Esophagus (tissue), 2 donors: ENCODE measurements around the gene SEPSECS. TPM values are rescaled to one million over a fixed set of nuclear protein-coding genes. Genes with fewer than 3 reads are reported as not detected.

ENCODE experiments used
- H3K27ac ChIP-seq, 2 donors: one replicate each; pipeline ENCODE4 v1.5.1; 2013; ENCODE audit warnings: low read depth in 2 of 2, mild to moderate bottlenecking in 2 of 2, inconsistent platforms in 1 of 2, low read length in 1 of 2, moderate library complexity in 1 of 2
- H3K27me3 ChIP-seq, 2 donors: one replicate each; pipeline ENCODE4 v1.6.1; 2013; ENCODE audit warnings: low read length in 2 of 2, control low read depth in 1 of 2, mild to moderate bottlenecking in 1 of 2; ENCODE audit not compliant: insufficient read depth in 2 of 2, control insufficient read depth in 1 of 2
- H3K36me3 ChIP-seq, 2 donors: one replicate each; pipeline ENCODE4 v1.6.1; 2013; ENCODE audit warnings: low read length in 1 of 2; ENCODE audit not compliant: control insufficient read depth in 2 of 2, insufficient read depth in 2 of 2
- H3K4me1 ChIP-seq, 2 donors: one replicate each; pipeline ENCODE4 v1.6.1; 2013; ENCODE audit warnings: low read length in 1 of 2; ENCODE audit not compliant: control insufficient read depth in 2 of 2, insufficient read depth in 2 of 2
- H3K4me3 ChIP-seq, 2 donors: one replicate each; pipeline ENCODE4 v1.5.1; 2013; ENCODE audit warnings: low read length in 2 of 2, mild to moderate bottlenecking in 2 of 2, low read depth in 1 of 2, moderate library complexity in 1 of 2
- H3K9me3 ChIP-seq, 2 donors: one replicate each; pipeline ENCODE4 v1.6.1; 2013; ENCODE audit warnings: mild to moderate bottlenecking in 2 of 2, low read depth in 1 of 2, low read length in 1 of 2, moderate library complexity in 1 of 2; ENCODE audit not compliant: control insufficient read depth in 2 of 2, insufficient read depth in 1 of 2
- WGBS, 2 donors: extraction: QIAGEN DNeasy Blood & Tissue Kit; methylation state at CpG; one replicate each; pipeline ENCODE4 v1.1.7; 2013; 5-methylcytosine and 5-hydroxymethylcytosine counted together
- polyA plus RNA-seq, 2 donors: library from polyadenylated mRNA; stranded (reverse); fragments of 200-250 nt; gene quantifications; one replicate each; pipeline ENCODE4 v1.2.3, GENCODE V29; 2013
- donor health status: healthy with polysubstance abuse.
- donor health status: Bipolar disorder and iron deficiency.

SEPSECS gene
- polyA plus RNA-seq, 2 donors, result 2.2 to 3.9 TPM

GRCh38 chr4:25078523-25078922, 81.7 kb downstream of the SEPSECS start:
- Histone ChIP-seq H3K27me3 (no peaks in the 10 kb centered on the region), H3K4me3 (no peak overlapping the region)
- 87 to 90% methylated on average over 4 of the region's 4 CpGs for WGBS, 2 donors

DNA sequence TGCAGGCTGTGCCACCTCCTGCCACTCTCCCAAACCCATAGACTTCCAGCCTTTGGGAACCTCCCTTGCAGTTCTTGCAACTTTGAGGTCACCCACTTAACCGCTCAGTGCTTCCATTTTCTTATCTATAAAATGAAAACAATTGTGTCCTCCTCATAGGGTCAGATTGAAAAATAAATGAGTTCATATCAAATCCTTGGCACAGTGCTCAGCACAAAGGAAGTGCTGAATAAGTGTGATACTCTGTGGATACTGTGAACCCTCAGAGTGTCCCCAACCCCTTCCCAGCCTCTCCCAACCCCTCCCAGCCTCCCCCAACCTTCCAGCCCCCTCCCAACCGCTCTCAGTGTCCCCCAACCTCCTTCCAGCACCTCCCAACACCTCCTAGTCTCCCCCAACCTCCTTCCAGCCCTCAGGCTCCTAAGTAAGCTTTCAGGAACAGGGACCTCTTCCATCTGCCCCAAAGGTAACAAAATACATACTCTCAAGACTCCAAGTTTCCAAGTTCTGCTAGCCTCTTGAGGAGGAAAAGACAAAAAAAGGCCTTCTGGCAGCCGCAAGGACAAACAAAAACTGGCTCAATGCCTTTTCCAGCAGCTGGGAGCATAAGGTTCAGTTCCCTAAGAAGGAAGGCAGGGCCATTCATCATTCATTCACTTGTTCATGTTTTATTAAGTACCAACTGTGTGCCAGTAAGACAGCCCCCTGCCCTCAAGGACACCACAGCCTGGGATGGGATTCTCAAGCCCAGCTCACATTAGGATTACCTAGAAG, 83.4 kb downstream of the SEPSECS start:
- 77 to 80% methylated on average over 3 of the region's 3 CpGs for WGBS, 2 donors
- Histone ChIP-seq H3K27ac (no peak overlapping the region), H3K27me3 (no peaks in the 10 kb centered on the region), H3K9me3 (peaks cover 0 to 4% of the 10 kb centered on the region in 2 donors), H3K4me1 (peaks cover 0 to 2% of the 10 kb centered on the region in 2 donors), H3K4me3 (no peak overlapping the region), H3K36me3 (no peaks in the 10 kb centered on the region)

More at GRCh38 chr4:25078523-25078922, 81.7 kb downstream of the SEPSECS start:
- H3K36me3 ChIP-seq, result no peaks in the 10 kb centered on the region
- peaks cover 0 to 4% of the 10 kb centered on the region in 2 donors for H3K9me3 ChIP-seq
- H3K4me1 ChIP-seq, result no peaks in the 10 kb centered on the region
- no peak overlapping the region for H3K27ac ChIP-seq

DNA sequence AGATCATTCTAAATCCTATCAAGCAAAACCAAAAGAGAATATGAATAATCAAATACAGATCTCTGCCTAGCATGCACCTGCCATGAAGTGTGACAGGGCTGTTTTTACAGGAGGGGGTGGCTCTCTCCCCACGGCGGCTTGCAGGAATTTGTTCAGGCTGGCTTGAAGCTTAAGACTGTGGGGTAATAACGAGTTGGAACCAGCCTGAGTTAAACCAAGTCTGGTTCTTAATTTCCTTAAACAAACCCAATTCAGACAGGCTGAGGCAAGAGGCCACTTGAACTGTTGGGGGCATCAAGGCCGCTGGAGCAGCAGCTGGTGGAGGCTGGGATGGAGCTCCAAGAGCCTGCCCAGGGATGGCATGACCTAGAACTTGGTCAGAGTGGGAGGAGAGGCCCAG, 84.4 kb downstream of the SEPSECS start:
- Histone ChIP-seq H3K4me1 (peaks cover 0 to 2% of the 10 kb centered on the region in 2 donors), H3K4me3 (no peak overlapping the region), H3K9me3 (peaks cover 0 to 2% of the 10 kb centered on the region in 2 donors), H3K27me3 (no peaks in the 10 kb centered on the region), H3K27ac (no peak overlapping the region), H3K36me3 (no peaks in the 10 kb centered on the region)
- 53 to 54% methylated on average over 4 of the region's 4 CpGs for WGBS, 2 donors

DNA sequence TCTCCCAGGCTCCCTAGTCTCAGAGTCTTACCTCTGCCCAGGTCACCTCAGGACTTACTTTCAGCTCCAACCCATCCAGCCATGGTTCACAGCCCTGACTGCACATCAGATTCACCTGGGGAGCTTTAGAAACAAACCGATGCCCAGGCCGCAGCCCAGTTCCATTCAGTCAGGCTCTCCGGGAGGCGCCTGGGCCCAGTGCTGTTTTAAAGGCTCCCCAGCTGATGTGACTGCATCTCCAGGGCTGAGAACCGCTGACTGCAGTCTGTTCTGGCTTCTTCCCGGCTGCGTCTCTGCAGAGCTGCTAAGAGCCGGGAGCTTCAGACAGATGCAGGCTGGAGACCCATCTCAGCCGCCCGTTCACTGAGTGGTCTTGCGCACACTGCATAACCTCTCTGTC, 85.1 kb downstream of the SEPSECS start:
- Histone ChIP-seq H3K36me3 (no peaks in the 10 kb centered on the region), H3K4me3 (no peak overlapping the region), H3K27me3 (no peaks in the 10 kb centered on the region), H3K27ac (no peak overlapping the region), H3K4me1 (peaks cover 0 to 2% of the 10 kb centered on the region in 2 donors), H3K9me3 (peaks cover 0 to 2% of the 10 kb centered on the region in 2 donors)
- 66 to 82% methylated on average over 11 of the region's 11 CpGs for WGBS, 2 donors

- Histone ChIP-seq H3K27me3 (no peaks in the 10 kb centered on the region), H3K4me1 (peaks cover 0 to 2% of the 10 kb centered on the region in 2 donors), H3K36me3 (no peaks in the 10 kb centered on the region), H3K9me3 (peaks cover 0 to 2% of the 10 kb centered on the region in 2 donors), H3K4me3 (no peak overlapping the region), H3K27ac (no peak overlapping the region)
- WGBS, 2 donors, result 74 to 76% methylated on average over 3 of the region's 3 CpGs
Measured at GRCh38 chr4:25070545-25070944, 89.7 kb downstream of the SEPSECS start.

Other genes starting within 250 kb of the SEPSECS start
- 1 to 10 TPM; 1.9 to 2.4 TPM for gene CCDC149, start 247.4 kb downstream of the SEPSECS start, polyA plus RNA-seq
- gene LGI2, start 129.5 kb downstream of the SEPSECS start, polyA plus RNA-seq, result under 1 TPM; 0.08 to 0.27 TPM
- 10 to 100 TPM in 1 of 2 donors, 1 to 10 TPM in 1; 7.3 to 11.6 TPM for gene PI4K2B, start 73.6 kb upstream of the SEPSECS start, polyA plus RNA-seq
- gene ZCCHC4, start 152.3 kb upstream of the SEPSECS start, polyA plus RNA-seq, result 1 to 10 TPM; 3.5 to 5.9 TPM
- gene ANAPC4, start 216.8 kb upstream of the SEPSECS start, polyA plus RNA-seq, result 10 to 100 TPM; 13.8 to 22.5 TPM